ENCODE data around the gene SOX21.

SOX21 gene

DNA sequence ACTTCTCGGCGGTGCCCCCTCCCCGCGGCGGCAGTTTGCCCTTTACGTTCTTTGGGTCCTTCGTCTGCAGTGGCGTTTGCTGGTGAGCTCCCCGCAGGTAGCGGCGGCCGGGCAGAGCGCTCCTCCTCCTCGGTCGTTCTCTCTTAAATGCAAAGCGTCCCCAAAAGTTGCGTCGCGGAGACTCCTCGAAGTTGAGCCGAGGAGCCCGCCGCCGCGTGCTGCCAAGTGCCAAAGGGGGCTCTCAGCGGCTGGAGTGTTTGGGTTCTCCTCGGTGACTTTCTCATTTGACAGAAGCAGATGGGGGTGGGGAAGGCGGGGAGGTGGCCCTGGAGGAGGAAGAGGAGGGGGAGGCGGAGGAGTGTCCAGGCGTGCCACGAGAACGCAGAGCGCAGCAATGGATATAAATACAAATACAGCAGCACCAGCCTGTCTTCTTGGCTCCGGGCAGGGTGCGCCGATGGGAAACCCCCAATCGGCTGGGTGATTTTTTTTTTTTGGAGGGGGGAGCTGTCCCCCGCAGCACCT lies at the start of gene SOX21:
Gene SOX21, minus strand, starts transcription at position 259 of the 525 bp plus-strand sequence. CDS start 496 bp downstream, outside the sequence.
- TF ChIP-seq, protein P1, sequence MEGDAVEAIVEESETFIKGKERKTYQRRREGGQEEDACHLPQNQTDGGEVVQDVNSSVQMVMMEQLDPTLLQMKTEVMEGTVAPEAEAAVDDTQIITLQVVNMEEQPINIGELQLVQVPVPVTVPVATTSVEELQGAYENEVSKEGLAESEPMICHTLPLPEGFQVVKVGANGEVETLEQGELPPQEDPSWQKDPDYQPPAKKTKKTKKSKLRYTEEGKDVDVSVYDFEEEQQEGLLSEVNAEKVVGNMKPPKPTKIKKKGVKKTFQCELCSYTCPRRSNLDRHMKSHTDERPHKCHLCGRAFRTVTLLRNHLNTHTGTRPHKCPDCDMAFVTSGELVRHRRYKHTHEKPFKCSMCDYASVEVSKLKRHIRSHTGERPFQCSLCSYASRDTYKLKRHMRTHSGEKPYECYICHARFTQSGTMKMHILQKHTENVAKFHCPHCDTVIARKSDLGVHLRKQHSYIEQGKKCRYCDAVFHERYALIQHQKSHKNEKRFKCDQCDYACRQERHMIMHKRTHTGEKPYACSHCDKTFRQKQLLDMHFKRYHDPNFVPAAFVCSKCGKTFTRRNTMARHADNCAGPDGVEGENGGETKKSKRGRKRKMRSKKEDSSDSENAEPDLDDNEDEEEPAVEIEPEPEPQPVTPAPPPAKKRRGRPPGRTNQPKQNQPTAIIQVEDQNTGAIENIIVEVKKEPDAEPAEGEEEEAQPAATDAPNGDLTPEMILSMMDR (IDR thresholded peaks at IDR 0.05; ENCODE audit: low read depth, low read length), result no peak
- no peak within 1 kb of the TSS for H3K27ac ChIP-seq
- H3K36me3 ChIP-seq, result no peaks in the 10 kb centered on the region
- DNase-seq, result no peak
- H3K27me3 ChIP-seq (ENCODE audit: insufficient read depth, low read depth, severe bottlenecking), result peaks cover 73% of the 10 kb centered on the region
- no peaks in the 10 kb centered on the region for H3K9me3 ChIP-seq (ENCODE audit: severe bottlenecking)
- peak within 1 kb of the TSS; percentile 30 for H3K4me3 ChIP-seq (ENCODE audit: low read depth, low read length)

DNA sequence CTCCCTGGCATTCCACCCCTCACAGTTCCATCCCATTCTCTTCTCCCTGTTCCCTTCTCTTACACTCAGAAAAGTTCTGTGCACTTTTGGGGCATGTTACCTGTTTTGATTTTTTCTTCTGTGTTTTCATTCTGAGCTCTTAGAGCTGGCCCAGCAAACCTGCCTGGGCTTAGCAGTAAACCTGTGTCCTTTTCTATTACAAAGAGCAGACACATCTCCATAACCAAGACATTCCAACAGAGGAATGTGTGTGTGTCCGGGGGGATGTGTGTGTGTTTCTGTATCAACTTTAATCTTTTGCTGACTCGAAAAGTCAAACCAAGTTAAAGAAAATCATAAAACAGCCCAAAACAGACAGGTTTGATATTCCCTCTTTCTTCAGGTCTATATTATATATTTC lies 49.1 kb upstream of the SOX21 start:
- Histone ChIP-seq H3K9me3 (ENCODE audit: severe bottlenecking) (peaks cover 2% of the 10 kb centered on the region), H3K36me3 (no peaks in the 10 kb centered on the region), H3K27ac (no peak overlapping the region), H3K27me3 (ENCODE audit: insufficient read depth, low read depth, severe bottlenecking) (no peaks in the 10 kb centered on the region), H3K4me3 (ENCODE audit: low read depth, low read length) (no peak overlapping the region)
- TF ChIP-seq, protein P1 (IDR thresholded peaks at IDR 0.05; ENCODE audit: low read depth, low read length), result no peak
- DNase-seq, result no peak

DNA sequence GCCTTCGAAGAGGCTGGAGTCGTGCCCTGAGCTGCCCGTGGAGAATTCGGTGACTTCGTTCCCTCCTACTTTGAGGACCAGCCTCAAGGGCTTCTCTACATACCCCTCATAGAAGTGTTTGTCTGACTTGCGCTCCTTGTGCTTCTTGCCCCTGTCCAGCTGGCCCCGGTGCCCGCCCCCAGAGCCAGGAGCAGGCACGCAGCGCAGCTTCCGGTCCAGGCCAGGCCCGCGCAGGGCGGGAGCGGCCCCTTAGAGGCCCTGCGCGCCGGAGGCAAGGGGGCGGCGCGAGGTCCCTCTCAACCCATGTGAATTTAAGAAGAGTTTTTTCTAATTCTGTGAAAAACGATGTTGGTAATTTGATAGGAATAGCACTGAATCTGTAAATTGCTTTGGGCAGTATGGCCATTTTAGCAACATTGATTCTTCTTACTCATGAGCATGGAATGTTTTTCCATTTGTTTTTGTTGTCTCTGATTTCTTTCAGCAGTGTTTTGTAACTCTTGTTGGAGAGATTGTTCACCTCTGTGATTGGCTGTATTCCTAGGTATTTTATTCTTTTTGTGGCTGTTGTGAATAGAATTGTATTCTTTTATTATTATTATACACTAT lies 46.9 kb upstream of the SOX21 start:
- no peak overlapping the region for H3K4me3 ChIP-seq (ENCODE audit: low read depth, low read length)
- H3K27ac ChIP-seq, result no peak overlapping the region
- TF ChIP-seq, protein P1 (IDR thresholded peaks at IDR 0.05; ENCODE audit: low read depth, low read length), result no peak
- peaks cover 2% of the 10 kb centered on the region for H3K9me3 ChIP-seq (ENCODE audit: severe bottlenecking)
- H3K27me3 ChIP-seq (ENCODE audit: insufficient read depth, low read depth, severe bottlenecking), result no peaks in the 10 kb centered on the region
- H3K36me3 ChIP-seq, result no peaks in the 10 kb centered on the region
- no peak for DNase-seq

DNA sequence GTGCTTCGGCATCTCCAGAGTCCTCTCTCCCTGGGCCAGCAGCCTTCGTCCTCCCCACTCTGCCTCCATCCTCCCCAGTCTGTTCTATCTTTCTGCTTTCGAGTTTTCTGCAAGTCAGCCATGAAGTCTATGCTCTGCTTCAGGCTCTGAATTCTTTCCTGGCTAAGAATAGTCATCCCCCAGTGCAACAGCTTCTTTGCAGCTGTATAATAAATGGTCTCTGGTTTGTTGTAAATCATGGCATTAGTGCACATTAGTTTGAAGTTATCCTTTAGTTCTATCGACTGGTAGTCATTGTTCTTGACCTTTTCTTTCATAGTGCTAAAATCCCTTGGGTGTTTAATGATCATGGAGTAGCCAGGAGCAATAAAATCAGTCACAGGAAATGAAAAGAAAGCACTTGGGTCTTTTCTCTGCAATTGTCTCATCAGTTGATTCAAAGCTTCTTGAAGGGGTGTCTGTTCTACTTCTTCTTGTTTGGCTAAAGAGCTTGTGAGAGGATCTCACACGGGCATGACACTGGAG lies 46.2 kb upstream of the SOX21 start:
- no peak for DNase-seq
- Histone ChIP-seq H3K4me3 (ENCODE audit: low read depth, low read length) (no peak overlapping the region), H3K9me3 (ENCODE audit: severe bottlenecking) (peaks cover under 1% of the 10 kb centered on the region), H3K36me3 (no peaks in the 10 kb centered on the region), H3K27ac (no peak overlapping the region), H3K27me3 (ENCODE audit: insufficient read depth, low read depth, severe bottlenecking) (no peaks in the 10 kb centered on the region)
- TF ChIP-seq, protein P1 (IDR thresholded peaks at IDR 0.05; ENCODE audit: low read depth, low read length), result no peak

DNA sequence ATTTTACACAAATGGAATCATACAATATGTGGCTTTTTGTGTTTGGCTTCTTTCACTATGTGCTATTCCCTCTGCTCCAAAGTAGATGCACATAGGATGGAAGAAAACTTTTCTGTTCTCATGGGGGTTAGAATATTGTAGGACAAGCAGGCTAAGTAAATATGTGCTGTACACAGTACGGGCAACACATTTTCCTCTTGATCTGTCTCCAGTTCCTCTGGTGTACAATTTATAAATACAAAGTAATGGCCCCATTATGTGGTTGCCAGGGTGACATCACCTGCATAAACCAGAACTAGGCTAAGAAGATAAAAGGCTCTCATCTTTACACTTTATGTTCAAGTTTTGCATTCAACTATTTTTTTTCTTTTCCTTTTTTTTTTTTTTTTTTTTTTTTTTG lies 41.0 kb upstream of the SOX21 start:
- Histone ChIP-seq H3K9me3 (ENCODE audit: severe bottlenecking) (no peaks in the 10 kb centered on the region), H3K27me3 (ENCODE audit: insufficient read depth, low read depth, severe bottlenecking) (no peaks in the 10 kb centered on the region), H3K4me3 (ENCODE audit: low read depth, low read length) (no peak overlapping the region), H3K36me3 (no peaks in the 10 kb centered on the region), H3K27ac (no peak overlapping the region)
- TF ChIP-seq, protein P1 (IDR thresholded peaks at IDR 0.05; ENCODE audit: low read depth, low read length), result no peak
- no peak for DNase-seq
